HepG2 (cell line): ENCODE data around the gene TK1. TPM values are rescaled to one million over a fixed set of nuclear protein-coding genes. Genes with fewer than 3 reads are reported as not detected.

Source experiments
- ATAC-seq: fragments of 200-7000 bp; cut with Tn5 transposase; 3 replicates; pipeline ENCODE4 v1.9.1; 2020; ENCODE audit warnings: mild to moderate bottlenecking, moderate library complexity
- BruUV-seq: library from RNA; stranded (reverse); fragments of 400-500 nt; replicated peaks from 2 replicates; lab custom pipeline; 2021; lab: Mats Ljungman, UMichigan
- CTCF ChIA-PET: fragments of 300-600 bp; formaldehyde crosslinking; extraction: SDS; loops from one replicate; lab custom pipeline; 2021; ENCODE audit warnings: low total read pairs, inconsistent platforms, low intra/inter-chr PET ratio; lab: Yijun Ruan, JAX
- POLR2A ChIA-PET: fragments of 350-600 bp; sonication (Branson Sonifier 250); formaldehyde crosslinking; loops from one replicate; lab custom pipeline; 2020; ENCODE audit warnings: antibody characterized with exemption, inconsistent platforms; lab: Yijun Ruan, JAX
- DNase-seq: peaks from one replicate; pipeline ENCODE4 v3.0.0-alpha.2; 2015; ENCODE audit warnings: low spot score
- FAIRE-seq: peaks from 3 replicates; lab custom pipeline; 2011; peaks lifted over from hg19 to GRCh38; lab: Jason Lieb, UNC
- H2AFZ ChIP-seq: one replicate; pipeline ENCODE4 v1.6.1; 2011; ENCODE audit warnings: low read length, inconsistent platforms
- H3K27ac ChIP-seq: fragments of 300-600 bp; 3 replicates; pipeline ENCODE4 v1.8.0; 2011; ENCODE audit warnings: mixed run types, mild to moderate bottlenecking, mixed read lengths, low read length, inconsistent platforms; ENCODE audit not compliant: insufficient read depth; ENCODE audit errors: extremely low read length
- H3K27me3 ChIP-seq, 2 experiments: fragments of 200-600 bp in 1 of 2; 2 replicates in 1 of 2; 3 replicates in 1 of 2; pipeline versions ENCODE4 v1.6.0 to v1.8.0; 2011; ENCODE audit warnings: low read length in 2 of 2, mild to moderate bottlenecking in 2 of 2, moderate library complexity in 2 of 2, inconsistent platforms in 1 of 2; ENCODE audit not compliant: insufficient read depth in 2 of 2, control insufficient read depth in 1 of 2
- H3K36me3 ChIP-seq, 2 experiments: fragments of 200-600 bp in 1 of 2; replicated peaks in 1 of 2; 2 replicates in 1 of 2; 3 replicates in 1 of 2; pipeline versions ENCODE4 v1.5.1 to v1.8.0; 2011; ENCODE audit warnings: low read length in 2 of 2, inconsistent platforms in 1 of 2; ENCODE audit not compliant: insufficient read depth in 2 of 2, control insufficient read depth in 1 of 2
- H3K4me1 ChIP-seq: 2 replicates; pipeline ENCODE4 v1.5.1; 2012; ENCODE audit warnings: low read length, inconsistent platforms; ENCODE audit not compliant: insufficient read depth
- H3K4me2 ChIP-seq: 2 replicates; pipeline ENCODE4 v1.6.0; 2011; ENCODE audit warnings: low read depth, low read length, inconsistent platforms
- H3K4me3 ChIP-seq, 3 experiments: fragments of 200-600 bp in 1 of 3; sonication (generic), shearing (Covaris generic) in 1 of 3; replicated peaks in 1 of 3; 2 replicates each; pipeline ENCODE4 v1.5.1; 2011 to 2016; ENCODE audit warnings: low read length in 3 of 3, inconsistent platforms in 2 of 3, low read depth in 2 of 3, mild to moderate bottlenecking in 2 of 3, control low read depth in 1 of 3, mixed read lengths in 1 of 3; ENCODE audit not compliant: insufficient read depth in 1 of 3
- H3K79me2 ChIP-seq: one replicate; pipeline ENCODE4 v1.6.1; 2011; ENCODE audit warnings: low read length, inconsistent platforms; ENCODE audit not compliant: insufficient read depth
- H3K9ac ChIP-seq: 2 replicates; pipeline ENCODE4 v1.6.0; 2011; ENCODE audit warnings: mild to moderate bottlenecking, low read depth, low read length, inconsistent platforms; ENCODE audit not compliant: insufficient read depth
- H3K9me3 ChIP-seq: 2 replicates; pipeline ENCODE4 v1.5.1; 2012; ENCODE audit warnings: mild to moderate bottlenecking, low read length
- H4K20me1 ChIP-seq: 2 replicates; pipeline ENCODE4 v1.6.0; 2011; ENCODE audit warnings: inconsistent platforms, mild to moderate bottlenecking, low read length, moderate library complexity; ENCODE audit not compliant: insufficient read depth
- GLMP ChIP-seq: sonication (generic); formaldehyde crosslinking; IDR thresholded peaks from 2 replicates; pipeline ENCODE4 v1.9.0; 2021; ENCODE audit warnings: missing genetic modification reagents, mild to moderate bottlenecking, borderline replicate concordance
- GMEB1 ChIP-seq: sonication (generic); formaldehyde crosslinking; IDR thresholded peaks from 2 replicates; pipeline ENCODE4 v1.5.1; 2020; ENCODE audit warnings: missing genetic modification reagents, mild to moderate bottlenecking, borderline replicate concordance
- GPN1 ChIP-seq: sonication (generic); formaldehyde crosslinking; IDR thresholded peaks from 2 replicates; pipeline ENCODE4 v1.5.1; 2020; ENCODE audit warnings: missing genetic modification reagents, borderline replicate concordance
- PRPF4 ChIP-seq: fragments of 200-400 bp; formaldehyde crosslinking; IDR thresholded peaks from 2 replicates; pipeline ENCODE4 v1.6.1; 2016; ENCODE audit warnings: low read length, low read depth; ENCODE audit not compliant: poor library complexity, severe bottlenecking
- RCOR2 ChIP-seq: IDR thresholded peaks from 2 replicates; pipeline ENCODE4 v1.6.1; 2016; ENCODE audit warnings: missing biosample characterization, missing genetic modification reagents
- TCF12 ChIP-seq, 2 experiments: fragments of 450-650 bp in 1 of 2; sonication (generic) in 1 of 2; formaldehyde crosslinking in 1 of 2; IDR thresholded peaks; 2 replicates each; pipeline versions ENCODE4 v1.6.1 to v1.8.0; 2017 to 2022; ENCODE audit warnings: antibody characterized with exemption in 1 of 2, mild to moderate bottlenecking in 1 of 2, missing genetic modification reagents in 1 of 2, moderate library complexity in 1 of 2
- ZNF30 ChIP-seq: sonication (generic); formaldehyde crosslinking; IDR thresholded peaks from 2 replicates; pipeline ENCODE4 v1.5.0; 2020; ENCODE audit warnings: mild to moderate bottlenecking, missing genetic modification reagents
- ZNF362 ChIP-seq: sonication (generic); formaldehyde crosslinking; IDR thresholded peaks from 2 replicates; pipeline ENCODE4 v1.4.0; 2020; ENCODE audit warnings: missing genetic modification reagents, mild to moderate bottlenecking, borderline replicate concordance
- ZNF546 ChIP-seq: sonication (generic); formaldehyde crosslinking; conservative IDR thresholded peaks from 2 replicates; pipeline ENCODE4 v1.8.1; 2023; ENCODE audit warnings: mild to moderate bottlenecking, missing genetic modification reagents
- ZNF629 ChIP-seq: sonication (generic); formaldehyde crosslinking; conservative IDR thresholded peaks from 2 replicates; pipeline ENCODE4 v1.5.0; 2020; ENCODE audit warnings: missing genetic modification reagents
- ZNF747 ChIP-seq: sonication (generic); formaldehyde crosslinking; IDR thresholded peaks from 2 replicates; pipeline ENCODE4 v1.8.1; 2023; ENCODE audit warnings: missing genetic modification reagents, mild to moderate bottlenecking, borderline replicate concordance
- ZNF766 ChIP-seq: sonication (generic); formaldehyde crosslinking; IDR thresholded peaks from 2 replicates; pipeline ENCODE4 v1.5.0; 2020; ENCODE audit warnings: missing genetic modification reagents, borderline replicate concordance
- ZNF781 ChIP-seq: sonication (generic); formaldehyde crosslinking; IDR thresholded peaks from 2 replicates; pipeline ENCODE4 v1.5.1; 2020; ENCODE audit warnings: borderline replicate concordance, mild to moderate bottlenecking, missing genetic modification reagents; ENCODE audit errors: not compliant biosample characterization
- WGBS: methylation state at CpG from one replicate; pipeline ENCODE4 v1.1.6; 2017; ENCODE audit warnings: low lambda C conversion rate; 5-methylcytosine and 5-hydroxymethylcytosine counted together
- in situ Hi-C: cut with HindIII; loops from 2 replicates; pipeline ENCODE4 v1.10.0; 2017; ENCODE audit warnings: low pct_unique_long_range_greater_than_20kb; ENCODE audit not compliant: extremely low pct_ligation_motif_present
- intact Hi-C: fragments of 100-400 bp; cut with micrococcal nuclease; formaldehyde crosslinking; loops from one replicate; pipeline ENCODE4 v1.10.0; 2022; ENCODE audit not compliant: unreplicated experiment
- polyA plus RNA-seq, 8 experiments: library from polyadenylated mRNA; depleted of rRNA in 3 of 8; stranded (reverse) in 7 of 8; unstranded in 1 of 8; fragments of >200 nt; fragmentation: Illumina TruSeq in 4 of 8; extraction: Trizol in 4 of 8; gene quantifications; 2 replicates each; pipeline versions ENCODE4 v1.2.1 to v1.2.3, GENCODE V29; 2011 to 2016; ENCODE audit warnings: low read depth in 4 of 8, missing spikeins in 1 of 8, mixed read lengths in 1 of 8; ENCODE audit not compliant: insufficient read depth in 1 of 8
- total RNA-seq, 5 experiments: library from RNA; depleted of rRNA; stranded (reverse); fragments of >200 nt; fragmentation: Illumina TruSeq; extraction: Trizol; gene quantifications; 2 replicates each; pipeline ENCODE4 v1.2.3, GENCODE V29; 2016; ENCODE audit warnings: low read depth in 1 of 5

The TK1 gene
- total and polyA plus RNA-seq, 2 of the 13 experiments (the other 11 are each of a cell fraction or from before 2014, with no cell fraction given): 45.0 to 96.0 TPM

- no peak for DNase-seq
- Histone ChIP-seq H3K4me3 (peak overlapping the region; percentile 67 to 95 (median 86); a peak in 5 of 6 replicates), H3K4me2 (peak overlapping the region; percentile 90), H4K20me1 (peaks cover 8% of the 10 kb centered on the region; the same call in 1 of the 2 replicates), H3K9me3 (no peaks in the 10 kb centered on the region), H3K9ac (peak overlapping the region; percentile 90), H3K4me1 (peaks cover 46% of the 10 kb centered on the region), H3K79me2 (peaks cover 19% of the 10 kb centered on the region), H3K27me3 (no peaks in the 10 kb centered on the region), H3K27ac (peak overlapping the region; percentile 91), H2AFZ (no peak overlapping the region), H3K36me3 (peaks cover 31 to 38% of the 10 kb centered on the region in 2 experiments; a peak in 4 of 5 replicates)
- intact Hi-C loops (loop anchor here (5.0 kb wide), 1 partner anchor 40 kb away; the partner anchor contains the start of gene SYNGR2), in situ Hi-C loops (no loop called here)
- POLR2A ChIA-PET: interaction anchor here (0.9 to 4.4 kb wide), 12 partner anchors 11 to 74 kb away, joined by 3 to 57 read pairs (median 6); partner anchors contain the start of genes AFMID and TK1
- whole genome bisulfite sequencing: 39% methylated on average over 3 of the region's 6 CpGs
- CTCF ChIA-PET: no interaction called here
- FAIRE-seq: no peak
- ATAC-seq: no peak
- no TSS peak for BruUV-seq
- TF ChIP-seq ZNF781 (CRISPR knock-in tag): peak; percentile 42
- 0 out of 2 replicates have a peak, but pooled peaks have one; percentile 13 for TF ChIP-seq ZNF546 (CRISPR knock-in tag)
- TF ChIP-seq ZNF766 (CRISPR knock-in tag): 0 out of 2 replicates have a peak, but pooled peaks have one; percentile 4
- no peak for TF ChIP-seq GMEB1 (CRISPR knock-in tag)
- no peak for TF ChIP-seq TCF12 (IDR thresholded peaks at IDR 0.05)
- TF ChIP-seq TCF12 (CRISPR knock-in tag; IDR thresholded peaks at IDR 0.05): peak; percentile 64; the same call in 1 of the 2 replicates
- TF ChIP-seq GPN1 (CRISPR knock-in tag): no peak
- 0 out of 2 replicates have a peak, but pooled peaks have one; percentile 2 for TF ChIP-seq ZNF629 (CRISPR knock-in tag)
- no peak for TF ChIP-seq ZNF747 (CRISPR knock-in tag)
- TF ChIP-seq ZNF362: 0 out of 2 replicates have a peak, but pooled peaks have one; percentile 25
- TF ChIP-seq PRPF4: no peak
- no peak for TF ChIP-seq RCOR2 (CRISPR knock-in tag)
- 0 out of 2 replicates have a peak, but pooled peaks have one; percentile 49 for TF ChIP-seq ZNF30 (CRISPR knock-in tag)
- no peak for TF ChIP-seq GLMP (CRISPR knock-in tag)
These were observed 60.0 kb downstream of the TK1 start for GRCh38 chr17:78126895-78127238.
